GM19452 (cell line): ENCODE data around the gene RAMP3.

Source experiments
- ATAC-seq: cut with Tn5 transposase; IDR thresholded peaks from one replicate; pipeline ENCODE4 v1.9.1; 2021; ENCODE audit not compliant: unreplicated experiment

RAMP3 gene

DNA sequence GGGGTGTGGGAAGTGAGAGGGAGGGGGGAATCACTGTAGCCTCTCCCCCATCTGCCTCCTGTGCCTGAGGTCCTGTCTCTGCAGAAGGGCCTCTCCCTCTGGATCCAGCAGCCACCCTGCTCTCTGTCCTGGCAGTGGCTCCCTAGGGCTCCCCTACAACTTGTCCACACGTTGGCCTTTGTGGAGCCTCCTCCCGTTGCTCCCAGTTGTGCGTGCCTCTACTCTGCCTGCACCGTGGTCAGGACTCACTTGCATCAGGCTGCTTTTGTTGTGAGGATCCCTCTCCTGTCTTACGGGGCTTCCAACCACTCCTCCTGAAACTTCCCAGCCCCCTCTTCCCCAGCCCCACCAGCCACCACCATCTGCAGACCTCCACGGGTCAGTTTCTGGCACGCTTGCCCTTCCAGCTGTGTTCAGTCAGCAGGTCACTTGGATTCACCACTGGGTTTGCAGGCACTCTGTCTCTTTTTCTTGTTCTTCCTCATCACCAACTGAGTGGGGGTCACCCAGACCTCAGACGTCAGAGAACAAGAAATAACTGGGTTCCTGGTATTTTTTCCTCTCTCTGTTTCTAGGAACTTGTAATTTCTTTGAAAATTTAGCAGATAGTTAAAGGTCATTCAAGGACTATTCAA is 62.3 kb downstream of the RAMP3 start:
- no peak for ATAC-seq

DNA sequence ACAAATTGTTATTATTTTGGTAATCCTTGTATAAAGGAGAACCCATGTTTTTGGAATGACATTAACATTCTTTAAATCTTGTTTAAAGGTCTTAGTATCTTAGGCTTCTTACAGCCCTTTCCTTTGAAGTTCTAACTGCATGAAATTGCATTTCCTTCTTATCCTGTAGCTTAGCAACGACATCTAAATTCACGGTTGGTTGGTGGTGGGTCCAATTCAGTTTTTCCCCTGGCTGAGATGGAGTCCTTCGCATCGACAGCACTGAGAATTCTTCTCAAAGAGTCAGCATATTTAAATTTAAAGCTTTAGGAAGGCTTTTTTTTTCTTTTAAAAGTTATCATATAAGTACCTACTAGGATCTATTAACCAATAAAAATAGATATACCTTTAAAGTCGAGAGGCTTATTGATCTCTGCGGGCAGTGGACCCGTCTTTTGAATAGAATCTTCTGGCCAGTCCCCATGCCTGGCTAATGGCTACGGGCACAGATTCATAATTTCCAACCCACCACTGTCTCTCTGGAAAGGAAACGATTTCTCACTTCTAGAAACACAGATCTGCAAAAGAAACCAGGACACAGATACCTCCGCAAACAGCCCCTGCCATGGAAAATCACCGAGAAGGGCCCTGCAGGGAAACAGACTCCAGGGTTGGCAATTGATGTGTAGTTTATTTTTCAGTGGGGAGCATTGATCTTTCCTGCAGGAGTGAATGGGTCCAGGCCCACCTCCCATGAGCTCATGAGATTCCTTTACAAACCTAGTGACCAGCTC is 63.4 kb downstream of the RAMP3 start:
- ATAC-seq: no peak

DNA sequence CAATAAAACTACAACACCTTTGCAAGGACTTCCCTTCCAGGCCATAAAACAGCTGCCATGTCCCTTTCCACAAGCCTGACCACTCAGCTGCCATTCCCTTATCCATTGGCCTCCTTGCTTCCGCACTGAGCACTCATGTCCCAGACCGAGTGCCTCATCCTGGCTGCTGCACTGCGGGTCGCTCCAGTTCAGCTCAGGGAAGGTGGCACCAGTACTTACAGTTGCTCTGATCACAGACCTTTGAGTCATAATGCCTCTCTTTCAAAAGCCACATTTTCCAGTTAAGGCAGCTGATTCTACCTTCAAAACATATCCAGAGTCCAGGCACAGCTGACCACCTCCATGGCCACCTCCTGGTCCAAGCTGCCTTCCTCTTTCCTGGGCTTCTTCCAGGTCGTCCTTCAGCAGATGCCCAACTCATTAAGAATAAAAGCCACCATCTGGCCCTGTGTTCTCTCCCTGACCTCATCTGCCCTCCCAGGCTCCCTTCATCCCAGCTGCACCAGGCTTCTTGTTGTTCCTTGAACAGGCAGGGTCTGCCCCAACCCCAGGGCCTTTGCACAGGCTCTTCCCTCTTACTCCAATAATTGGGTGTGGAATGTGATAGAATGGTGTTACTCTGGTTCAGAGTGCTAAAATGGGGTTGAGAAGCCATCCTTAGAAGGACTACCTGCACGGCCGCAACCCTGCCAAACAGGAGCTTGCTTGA is 64.5 kb downstream of the RAMP3 start:
- ATAC-seq: no peak

DNA sequence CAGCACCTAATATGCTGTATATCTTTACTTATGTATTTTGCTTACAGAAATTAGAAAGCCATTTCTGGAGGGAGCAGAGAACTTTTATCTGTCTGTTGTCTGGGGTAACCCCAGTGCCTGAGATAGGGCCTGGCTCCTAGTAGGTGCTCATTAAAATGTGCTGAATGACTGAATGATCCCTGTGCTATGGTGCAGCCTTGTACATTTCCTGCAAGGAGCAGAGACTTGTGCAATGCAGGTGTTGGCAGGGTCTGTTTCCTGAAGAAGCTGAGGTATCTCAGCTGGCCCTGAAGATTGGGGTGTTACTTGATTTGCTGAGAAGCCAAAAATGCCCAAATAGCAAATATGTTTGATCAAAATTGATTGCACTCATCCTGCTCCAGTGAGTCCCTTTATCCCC is 65.5 kb downstream of the RAMP3 start:
- no peak for ATAC-seq

DNA sequence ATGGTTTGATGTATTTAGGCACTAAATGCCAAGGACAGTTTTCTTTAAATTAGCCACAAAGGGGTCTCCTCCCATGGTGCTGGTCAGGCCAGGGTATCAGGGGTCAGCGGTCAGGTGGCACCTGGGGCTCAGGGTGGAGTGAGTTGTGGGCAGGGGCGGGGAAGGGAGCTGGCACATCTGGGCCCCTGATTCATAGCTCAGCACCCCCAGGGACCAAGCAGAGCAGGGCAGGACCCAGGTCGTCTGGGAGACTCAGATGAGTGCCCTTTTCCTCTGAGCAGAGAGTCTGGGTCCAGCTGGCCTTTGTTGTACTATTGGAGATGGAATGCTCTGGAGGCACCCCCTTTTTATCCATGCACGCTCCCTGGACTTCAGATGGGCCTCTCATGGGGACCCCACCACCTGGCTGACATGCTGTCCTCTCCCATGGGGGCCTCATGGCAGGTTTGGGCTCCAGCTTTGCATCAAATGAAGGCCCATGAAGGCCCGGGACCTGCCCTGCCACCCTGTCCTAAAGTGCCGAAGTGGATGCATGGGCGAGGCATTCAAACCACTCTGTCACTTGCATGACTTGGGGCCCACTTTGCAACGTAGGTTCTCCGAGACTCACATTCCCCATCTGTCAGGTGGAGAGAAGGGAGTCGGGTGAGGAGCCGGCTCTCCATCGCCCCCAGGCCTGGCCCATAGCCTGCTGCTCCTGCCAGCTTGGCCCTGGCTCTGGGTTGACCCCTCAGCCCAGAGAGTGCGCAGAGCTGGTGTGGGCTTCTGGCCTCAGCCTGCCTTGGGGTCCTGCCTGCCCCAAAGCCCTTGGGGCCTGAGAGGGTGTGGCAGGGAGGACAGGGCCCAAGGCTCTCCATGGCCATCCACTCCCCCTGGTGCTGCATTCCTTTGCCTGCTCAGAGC is 66.4 kb downstream of the RAMP3 start:
- no peak for ATAC-seq

DNA sequence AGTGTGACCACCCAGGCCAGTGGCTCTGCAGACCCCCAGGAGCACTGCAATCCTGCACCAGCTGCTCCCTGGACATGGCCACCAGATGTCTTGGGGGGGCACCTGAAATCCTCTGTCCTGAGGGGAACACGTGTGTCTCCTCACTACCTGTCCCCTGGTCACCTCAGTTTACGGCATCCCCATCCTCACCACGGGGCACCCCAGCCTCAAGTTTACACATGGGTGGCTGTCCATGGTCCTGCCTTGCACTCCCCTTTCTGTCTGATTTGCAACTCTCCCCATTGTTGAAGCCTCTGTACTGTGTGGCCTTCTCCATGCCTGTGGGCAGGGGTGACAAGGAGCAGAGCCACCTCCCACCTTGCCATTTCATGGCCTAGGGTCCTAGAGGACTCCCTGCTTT is 67.2 kb downstream of the RAMP3 start:
- ATAC-seq: no peak

DNA sequence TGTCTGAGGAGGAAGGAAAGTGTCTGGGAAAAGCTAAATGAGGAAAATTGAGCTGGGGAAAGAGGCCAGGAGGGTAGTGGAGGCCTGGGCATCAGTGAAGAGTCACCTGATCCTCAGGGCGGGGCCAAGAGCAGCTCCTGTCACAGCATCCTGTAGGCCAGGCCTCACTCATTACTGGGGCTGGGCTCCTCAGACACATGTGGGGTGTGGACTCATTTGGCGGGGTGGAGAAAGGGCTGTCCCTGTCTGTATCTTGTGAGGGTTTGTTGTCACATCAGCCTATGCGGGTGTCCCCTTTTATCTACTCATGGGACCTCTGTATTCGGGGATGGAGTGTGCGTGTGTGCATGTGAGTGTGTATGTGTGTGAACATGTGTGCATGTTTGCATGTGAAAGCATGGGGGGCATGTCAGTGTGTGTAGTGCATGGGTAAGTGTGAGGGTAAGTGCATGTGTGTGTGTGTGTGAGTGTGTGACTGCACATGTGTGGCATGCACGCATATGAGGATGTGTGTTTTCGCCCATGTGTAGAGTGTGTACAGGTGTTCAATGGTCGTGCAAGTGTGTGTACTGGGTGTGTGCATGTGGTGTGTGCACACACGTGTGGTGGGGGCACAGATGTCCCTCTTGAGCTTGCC is 67.8 kb downstream of the RAMP3 start:
- ATAC-seq: no peak

DNA sequence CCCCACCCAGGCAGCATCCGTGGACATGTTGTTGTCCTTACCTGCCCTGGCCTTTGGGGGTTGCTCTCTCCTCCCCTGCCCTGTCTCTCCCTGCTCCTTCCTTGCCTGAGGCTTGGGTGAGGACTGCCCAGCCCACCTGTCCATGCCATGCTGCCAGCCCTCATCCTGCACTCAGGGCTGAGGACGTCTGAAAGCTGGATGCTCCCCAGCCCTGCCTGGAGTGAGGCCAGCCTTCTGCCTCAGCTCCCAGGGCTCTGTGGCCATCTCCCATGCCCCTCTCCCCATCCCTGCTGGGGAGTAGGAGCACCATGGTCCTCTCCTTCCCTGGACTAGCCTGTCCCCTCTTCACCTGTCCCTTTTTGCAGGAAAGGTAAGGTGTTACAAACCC is 68.4 kb downstream of the RAMP3 start:
- ATAC-seq: no peak

DNA sequence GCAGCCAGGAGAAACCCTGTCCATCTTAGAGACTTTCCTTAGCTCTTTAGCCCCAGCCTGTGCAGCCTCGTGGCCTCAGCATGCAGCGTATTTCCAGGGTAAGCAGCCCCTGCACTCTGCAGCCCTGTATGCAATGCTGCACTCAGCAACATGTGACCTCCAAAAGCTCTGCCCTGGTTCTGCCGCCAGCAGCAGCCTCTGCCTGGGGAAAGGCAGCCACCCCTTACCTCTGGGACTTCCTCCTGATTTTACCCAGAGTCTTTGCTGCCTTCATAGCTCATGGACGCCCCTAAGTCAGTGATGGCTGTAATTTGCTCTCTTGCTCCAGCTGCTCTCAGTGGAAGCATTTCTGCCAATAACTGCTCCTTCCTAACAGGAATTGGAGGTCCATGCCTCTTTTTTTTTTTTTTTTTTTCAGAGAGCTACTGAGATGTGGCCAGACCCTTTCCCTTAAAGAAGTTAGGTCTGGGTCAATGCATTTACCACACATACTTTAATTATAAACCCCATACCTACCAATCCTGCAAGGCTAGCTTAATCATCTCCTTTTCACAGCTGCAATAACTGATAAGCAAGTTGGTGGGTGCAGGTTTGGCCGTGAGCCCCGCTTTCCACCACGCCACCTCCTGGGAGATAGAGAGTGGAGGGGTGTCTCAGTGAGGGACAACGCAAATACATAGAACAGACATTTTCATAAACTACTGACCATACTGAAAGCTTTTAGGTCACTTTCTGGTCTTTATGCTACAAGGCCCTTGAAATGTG is 71.7 kb downstream of the RAMP3 start:
- ATAC-seq: no peak

DNA sequence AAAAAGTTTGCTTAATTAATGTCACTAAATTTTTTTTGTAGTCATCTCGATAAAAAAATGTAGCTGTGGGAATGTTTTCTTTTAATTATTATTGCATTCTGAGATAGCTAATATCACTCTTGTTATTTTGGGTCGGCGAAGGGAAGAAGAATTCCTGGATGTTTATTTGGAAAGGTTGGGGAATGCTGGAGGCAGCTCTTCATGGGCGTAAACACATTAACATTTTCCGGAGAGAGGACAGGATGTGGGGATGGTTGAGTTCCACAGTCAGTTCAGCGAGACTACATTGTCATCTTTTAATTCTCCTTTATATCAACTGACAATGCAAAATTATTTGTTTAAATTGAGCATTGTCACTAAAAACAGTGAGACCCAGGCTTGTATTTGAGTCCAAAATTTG is 72.5 kb downstream of the RAMP3 start:
- no peak for ATAC-seq

DNA sequence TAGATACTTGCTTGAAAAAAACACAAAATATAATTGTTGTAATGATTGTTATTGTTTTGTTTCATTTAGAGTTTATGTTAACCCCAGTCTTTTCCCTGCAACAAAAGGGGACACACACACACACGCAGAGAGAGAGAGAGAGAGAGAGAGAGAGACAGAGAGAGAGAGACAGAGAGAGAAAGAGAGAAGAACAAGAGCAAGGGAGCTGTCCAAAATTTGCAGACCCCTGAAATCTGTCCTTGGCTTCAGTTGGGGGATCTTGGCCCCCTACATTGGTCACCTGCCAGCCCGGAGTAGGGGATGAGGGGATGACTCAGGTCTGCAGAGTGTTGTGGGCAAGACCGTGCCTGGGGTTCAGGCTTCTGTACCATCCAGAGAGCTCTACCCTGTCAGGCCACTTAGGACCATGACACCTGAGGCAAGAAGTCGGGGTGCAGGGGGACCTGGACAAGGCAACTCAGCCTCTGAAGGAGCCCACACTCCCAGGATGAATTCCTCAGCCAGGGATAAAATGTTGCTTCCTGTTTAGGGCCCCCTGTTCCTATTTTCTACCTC is 73.1 kb downstream of the RAMP3 start:
- ATAC-seq: no peak

DNA sequence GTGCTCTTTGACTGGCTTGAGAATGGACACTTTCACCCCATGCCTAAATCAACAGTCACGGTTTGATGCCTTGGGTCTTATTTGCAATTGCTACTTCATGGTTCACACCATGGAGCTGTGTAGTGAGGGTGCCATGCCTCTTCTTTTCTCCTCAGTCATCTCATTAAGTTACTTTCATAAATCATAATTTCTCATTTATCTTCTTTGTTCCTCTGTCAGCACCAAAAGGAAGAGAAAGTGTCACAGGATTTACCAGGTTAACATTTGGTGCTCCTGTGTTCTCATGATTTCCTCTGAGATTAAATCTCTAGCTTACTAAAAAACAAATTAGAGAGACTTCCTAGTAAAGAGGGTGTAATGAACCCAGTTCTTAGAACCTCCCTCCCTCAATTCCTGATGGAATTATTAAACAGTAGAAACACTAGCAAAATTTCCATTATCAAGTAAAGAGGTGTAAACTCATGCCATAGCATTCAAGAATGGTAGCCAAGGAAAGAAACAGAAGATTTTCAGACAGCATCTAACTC is 75.7 kb downstream of the RAMP3 start:
- ATAC-seq: no peak
